ENCODE results near the gene RRBP1.

RRBP1 gene

GRCh38 chr20:17675519-17676377 is 6.3 kb downstream of the RRBP1 start:
- TF ChIP-seq CTCF (IDR thresholded peaks at IDR 0.05; ENCODE audit: control extremely low read depth, extremely low read depth, low read depth, missing control alignments): no peak
- ChIA-PET POLR2A (interaction anchor here (0.9 kb wide), 1 partner anchor 147 kb away, joined by 4 read pairs; no protein-coding TSS in a partner anchor), CTCF (interaction anchor here (1.0 to 2.0 kb wide), 4 partner anchors 8 to 263 kb away, joined by 3 to 7 read pairs (median 4); no protein-coding TSS in a partner anchor)
- DNase-seq (ENCODE audit: extremely low spot score): no peak

GRCh38 chr20:17674722-17675518 is 7.1 kb downstream of the RRBP1 start:
- TF ChIP-seq CTCF (IDR thresholded peaks at IDR 0.05; ENCODE audit: control extremely low read depth, extremely low read depth, low read depth, missing control alignments): no peak
- CTCF ChIA-PET: interaction anchor here (2.0 kb wide), 1 partner anchor 264 kb away, joined by 7 read pairs; no protein-coding TSS in a partner anchor
- no peak for DNase-seq (ENCODE audit: extremely low spot score)
- POLR2A ChIA-PET: interaction anchor here (0.9 to 1.4 kb wide), 2 partner anchors 7 to 148 kb away, joined by 4 read pairs; partner anchors contain the start of gene RRBP1

- DNase-seq (ENCODE audit: extremely low spot score): no peak
- CTCF ChIA-PET: interaction anchor here (3.2 kb wide), 1 partner anchor 10 kb away, joined by 13 read pairs; the partner anchor contains the start of gene RRBP1
- TF ChIP-seq CTCF (IDR thresholded peaks at IDR 0.05; ENCODE audit: control extremely low read depth, extremely low read depth, low read depth, missing control alignments): no peak
- POLR2A ChIA-PET: no interaction called here
These were observed 9.0 kb downstream of the RRBP1 start for GRCh38 chr20:17673084-17673483.

- no peak for DNase-seq (ENCODE audit: extremely low spot score)
- TF ChIP-seq CTCF (IDR thresholded peaks at IDR 0.05; ENCODE audit: control extremely low read depth, extremely low read depth, low read depth, missing control alignments): no peak
- CTCF ChIA-PET: interaction anchor here (3.2 kb wide), 1 partner anchor 11 kb away, joined by 13 read pairs; the partner anchor contains the start of gene RRBP1
- POLR2A ChIA-PET: no interaction called here
These were observed 10.5 kb downstream of the RRBP1 start for GRCh38 chr20:17671565-17671964.

GRCh38 chr20:17671011-17671410 is 11.0 kb downstream of the RRBP1 start:
- TF ChIP-seq CTCF (IDR thresholded peaks at IDR 0.05; ENCODE audit: control extremely low read depth, extremely low read depth, low read depth, missing control alignments): no peak
- ChIA-PET POLR2A (no interaction called here), CTCF (interaction anchor here (3.2 kb wide), 1 partner anchor 12 kb away, joined by 13 read pairs; the partner anchor contains the start of gene RRBP1)
- DNase-seq (ENCODE audit: extremely low spot score): no peak

DNA sequence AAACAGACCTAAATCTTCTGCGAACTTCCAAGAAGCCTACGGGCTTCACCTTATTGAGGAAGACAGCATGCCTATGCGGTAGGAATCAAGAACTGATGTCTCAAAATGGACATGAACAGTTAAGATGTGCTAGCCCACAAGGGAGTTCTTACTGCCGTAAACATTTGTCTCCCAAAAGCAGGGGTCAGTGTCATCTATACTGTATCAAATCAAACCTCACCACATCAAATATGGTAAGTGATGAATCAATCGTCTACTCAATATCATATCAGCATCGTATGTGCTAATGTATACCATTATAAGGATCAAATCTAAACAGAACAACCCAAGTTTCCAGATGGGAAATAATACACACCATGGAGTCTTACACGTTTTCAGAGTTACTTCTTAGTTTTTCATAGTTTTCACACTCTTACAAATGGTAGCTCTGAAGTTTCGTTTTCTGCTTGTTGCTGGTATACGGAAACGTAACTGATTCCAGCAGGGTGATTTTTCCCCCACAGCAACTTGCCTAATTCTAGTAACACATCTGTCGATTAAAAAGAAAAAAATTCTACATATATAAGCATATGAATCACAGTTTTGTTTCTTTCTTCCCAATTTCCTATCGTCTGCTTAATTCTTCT is 12.6 kb downstream of the RRBP1 start:
- ChIA-PET POLR2A (no interaction called here), CTCF (interaction anchor here (5.1 to 5.8 kb wide), 2 partner anchors 12 to 14 kb away, joined by 23 to 57 read pairs; partner anchors contain the start of gene RRBP1)
- no peak for TF ChIP-seq CTCF (IDR thresholded peaks at IDR 0.05; ENCODE audit: control extremely low read depth, extremely low read depth, low read depth, missing control alignments)
- no peak for DNase-seq (ENCODE audit: extremely low spot score)
